Measurements from ENCODE around the gene PNPLA2.

PNPLA2 gene

DNA sequence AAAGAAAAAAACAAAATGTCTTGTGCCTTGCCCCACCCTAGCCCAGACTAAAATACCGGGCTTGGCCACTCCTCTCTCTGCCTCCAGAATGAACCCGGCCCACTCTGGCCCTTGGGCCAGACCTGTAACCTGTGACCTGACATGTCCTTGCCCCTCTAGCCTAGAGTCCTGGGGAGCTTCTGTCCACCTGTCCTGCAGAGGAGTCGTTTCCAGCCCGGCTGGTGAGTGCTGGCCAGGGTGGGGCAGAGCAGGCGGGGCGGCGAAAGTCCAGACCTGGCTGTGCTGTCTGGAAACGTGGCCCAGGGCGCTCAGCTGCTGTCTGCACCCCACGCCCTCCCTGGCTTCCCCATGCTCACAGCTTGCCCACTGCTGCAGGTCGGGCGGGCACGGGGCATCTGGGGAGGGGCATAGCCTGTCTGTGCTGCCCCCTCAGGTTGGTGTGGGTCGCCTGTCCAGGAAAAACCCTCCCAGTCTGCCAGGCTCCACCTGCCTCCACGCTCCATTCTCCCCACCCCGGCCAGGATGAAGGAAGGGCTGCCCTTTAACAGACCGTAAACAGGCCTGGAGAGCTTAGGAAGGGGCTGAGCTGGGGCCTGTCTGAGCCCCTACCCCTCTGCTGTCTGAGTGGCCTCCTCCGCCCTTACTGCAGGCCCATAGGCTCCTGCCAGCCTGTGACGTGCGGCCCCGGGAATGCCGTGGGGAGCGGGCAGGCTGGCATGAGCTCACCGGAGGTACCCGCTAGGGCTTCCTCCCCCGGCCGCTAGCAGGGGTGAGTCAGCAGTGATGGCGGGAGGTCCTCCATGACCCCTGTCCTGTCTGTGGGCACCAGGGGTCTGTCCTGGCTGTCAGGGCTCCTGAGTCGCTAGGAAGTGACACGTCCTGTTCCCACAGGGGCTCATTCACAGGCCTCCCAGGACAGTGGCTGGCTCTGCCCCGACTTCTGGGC is 15.9 kb downstream of the PNPLA2 start:
- WGBS = 71% methylated on average over 31 of the region's 31 CpGs
- H3K27me3 ChIP-seq (ENCODE audit: insufficient read depth, low read length) = peaks cover 27% of the 10 kb centered on the region
- H3K4me1 ChIP-seq (ENCODE audit: insufficient read depth, low read length) = peaks cover 14% of the 10 kb centered on the region
- peaks cover 34% of the 10 kb centered on the region for H3K36me3 ChIP-seq (ENCODE audit: insufficient read depth, low read length)
- no peaks in the 10 kb centered on the region for H3K9me3 ChIP-seq (ENCODE audit: insufficient read depth, low read depth, low read length)
- peak overlapping the region; percentile 18; the same call in 1 of the 2 replicates for H3K27ac ChIP-seq (ENCODE audit: low read depth, low read length)
- H3K4me3 ChIP-seq (ENCODE audit: low read length) = no peak overlapping the region
- no peak overlapping the region for H3K9ac ChIP-seq (ENCODE audit: low read depth, low read length)

DNA sequence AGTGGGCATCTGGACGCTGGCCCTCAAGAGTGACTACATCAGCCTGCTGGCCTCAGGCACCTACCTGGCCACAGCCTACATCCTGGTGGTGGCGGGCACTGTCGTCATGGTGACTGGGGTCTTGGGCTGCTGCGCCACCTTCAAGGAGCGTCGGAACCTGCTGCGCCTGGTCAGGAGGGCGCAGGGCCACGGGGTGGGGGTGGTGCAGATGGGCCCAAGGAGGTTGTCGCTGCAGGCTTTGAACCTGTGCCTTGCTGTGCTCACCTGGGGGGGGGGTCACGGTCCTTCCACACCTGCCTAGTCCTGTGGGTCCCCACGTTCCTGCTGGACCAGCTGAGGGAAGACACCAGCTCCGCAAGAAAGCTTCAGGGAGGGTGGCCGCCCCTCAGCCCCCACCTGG is 17.6 kb downstream of the PNPLA2 start:
- no peak overlapping the region for H3K4me3 ChIP-seq (ENCODE audit: low read length)
- no peaks in the 10 kb centered on the region for H3K9me3 ChIP-seq (ENCODE audit: insufficient read depth, low read depth, low read length)
- no peak overlapping the region for H3K9ac ChIP-seq (ENCODE audit: low read depth, low read length)
- H3K4me1 ChIP-seq (ENCODE audit: insufficient read depth, low read length) = peaks cover 10% of the 10 kb centered on the region
- WGBS = 97% methylated on average over 14 of the region's 14 CpGs
- peaks cover 11% of the 10 kb centered on the region for H3K27me3 ChIP-seq (ENCODE audit: insufficient read depth, low read length)
- H3K36me3 ChIP-seq (ENCODE audit: insufficient read depth, low read length) = peaks cover 47% of the 10 kb centered on the region
- no peak overlapping the region for H3K27ac ChIP-seq (ENCODE audit: low read depth, low read length)

DNA sequence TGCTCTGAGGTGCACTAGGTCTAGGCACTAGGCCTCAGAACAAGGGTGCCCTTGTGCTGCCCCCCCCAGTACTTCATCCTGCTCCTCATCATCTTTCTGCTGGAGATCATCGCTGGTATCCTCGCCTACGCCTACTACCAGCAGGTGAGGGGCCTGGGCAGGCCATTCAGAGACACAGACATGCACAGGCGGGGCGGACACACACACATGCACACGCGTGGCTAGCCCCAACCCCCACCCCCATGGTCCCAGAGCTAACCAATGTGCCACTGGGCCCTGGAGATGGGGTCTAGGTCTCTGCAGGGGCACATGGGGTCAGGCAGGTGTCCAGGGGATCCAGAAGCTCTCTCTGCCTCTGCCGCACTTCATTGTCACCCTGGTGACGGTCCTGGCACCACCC is 18.0 kb downstream of the PNPLA2 start:
- Histone ChIP-seq H3K27me3 (ENCODE audit: insufficient read depth, low read length) (peaks cover 7% of the 10 kb centered on the region), H3K4me1 (ENCODE audit: insufficient read depth, low read length) (peaks cover 6% of the 10 kb centered on the region), H3K36me3 (ENCODE audit: insufficient read depth, low read length) (peaks cover 47% of the 10 kb centered on the region), H3K4me3 (ENCODE audit: low read length) (no peak overlapping the region), H3K27ac (ENCODE audit: low read depth, low read length) (no peak overlapping the region), H3K9ac (ENCODE audit: low read depth, low read length) (no peak overlapping the region), H3K9me3 (ENCODE audit: insufficient read depth, low read depth, low read length) (no peaks in the 10 kb centered on the region)
- WGBS = 86% methylated on average over 9 of the region's 9 CpGs

DNA sequence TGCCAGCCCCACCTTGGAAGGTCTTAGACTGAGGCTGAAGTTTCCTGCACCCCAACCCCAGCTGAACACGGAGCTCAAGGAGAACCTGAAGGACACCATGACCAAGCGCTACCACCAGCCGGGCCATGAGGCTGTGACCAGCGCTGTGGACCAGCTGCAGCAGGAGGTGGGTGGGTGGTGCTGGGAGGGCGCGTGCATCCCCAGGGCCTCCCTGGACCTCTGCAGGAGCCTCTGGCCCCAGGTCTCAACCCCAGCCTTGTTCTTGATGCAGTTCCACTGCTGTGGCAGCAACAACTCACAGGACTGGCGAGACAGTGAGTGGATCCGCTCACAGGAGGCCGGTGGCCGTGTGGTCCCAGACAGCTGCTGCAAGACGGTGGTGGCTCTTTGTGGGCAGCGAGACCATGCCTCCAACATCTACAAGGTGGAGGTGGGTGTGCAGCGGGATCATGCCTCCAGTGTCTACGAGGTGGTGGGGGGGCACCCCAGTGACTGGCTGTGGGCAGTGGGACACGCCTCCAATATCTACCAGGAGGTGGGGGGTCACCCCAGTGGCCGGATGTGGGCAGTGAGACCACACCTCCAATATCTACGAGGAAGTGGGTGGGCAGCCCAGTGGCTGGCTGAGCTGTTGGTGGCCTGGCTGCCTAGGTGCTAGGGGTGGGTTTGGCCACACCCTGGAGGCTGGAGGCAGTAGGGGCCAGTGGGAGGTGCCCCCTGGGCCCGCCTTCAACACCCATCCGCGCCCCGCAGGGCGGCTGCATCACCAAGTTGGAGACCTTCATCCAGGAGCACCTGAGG is 18.7 kb downstream of the PNPLA2 start:
- no peaks in the 10 kb centered on the region for H3K9me3 ChIP-seq (ENCODE audit: insufficient read depth, low read depth, low read length)
- no peak overlapping the region for H3K27ac ChIP-seq (ENCODE audit: low read depth, low read length)
- WGBS = 96% methylated on average over 22 of the region's 22 CpGs
- H3K27me3 ChIP-seq (ENCODE audit: insufficient read depth, low read length) = peaks cover under 1% of the 10 kb centered on the region; the same call in 1 of the 2 replicates
- no peak overlapping the region for H3K4me3 ChIP-seq (ENCODE audit: low read length)
- H3K9ac ChIP-seq (ENCODE audit: low read depth, low read length) = no peak overlapping the region
- H3K36me3 ChIP-seq (ENCODE audit: insufficient read depth, low read length) = peaks cover 47% of the 10 kb centered on the region
- H3K4me1 ChIP-seq (ENCODE audit: insufficient read depth, low read length) = no peaks in the 10 kb centered on the region

DNA sequence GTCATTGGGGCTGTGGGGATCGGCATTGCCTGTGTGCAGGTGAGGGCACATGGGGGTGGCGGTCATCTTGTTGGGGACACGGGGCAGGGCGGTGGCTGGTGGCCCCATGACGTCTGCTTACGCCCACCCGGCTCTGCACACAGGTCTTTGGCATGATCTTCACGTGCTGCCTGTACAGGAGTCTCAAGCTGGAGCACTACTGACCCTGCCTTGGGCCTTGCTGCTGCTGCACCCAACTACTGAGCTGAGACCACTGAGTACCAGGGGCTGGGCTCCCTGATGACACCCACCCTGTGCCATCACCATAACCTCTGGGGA is 19.2 kb downstream of the PNPLA2 start:
- H3K27me3 ChIP-seq (ENCODE audit: insufficient read depth, low read length) = no peaks in the 10 kb centered on the region
- H3K27ac ChIP-seq (ENCODE audit: low read depth, low read length) = no peak overlapping the region
- no peaks in the 10 kb centered on the region for H3K4me1 ChIP-seq (ENCODE audit: insufficient read depth, low read length)
- 89% methylated on average over 8 of the region's 8 CpGs for WGBS
- no peaks in the 10 kb centered on the region for H3K9me3 ChIP-seq (ENCODE audit: insufficient read depth, low read depth, low read length)
- no peak overlapping the region for H3K4me3 ChIP-seq (ENCODE audit: low read length)
- H3K9ac ChIP-seq (ENCODE audit: low read depth, low read length) = no peak overlapping the region
- H3K36me3 ChIP-seq (ENCODE audit: insufficient read depth, low read length) = peaks cover 47% of the 10 kb centered on the region

DNA sequence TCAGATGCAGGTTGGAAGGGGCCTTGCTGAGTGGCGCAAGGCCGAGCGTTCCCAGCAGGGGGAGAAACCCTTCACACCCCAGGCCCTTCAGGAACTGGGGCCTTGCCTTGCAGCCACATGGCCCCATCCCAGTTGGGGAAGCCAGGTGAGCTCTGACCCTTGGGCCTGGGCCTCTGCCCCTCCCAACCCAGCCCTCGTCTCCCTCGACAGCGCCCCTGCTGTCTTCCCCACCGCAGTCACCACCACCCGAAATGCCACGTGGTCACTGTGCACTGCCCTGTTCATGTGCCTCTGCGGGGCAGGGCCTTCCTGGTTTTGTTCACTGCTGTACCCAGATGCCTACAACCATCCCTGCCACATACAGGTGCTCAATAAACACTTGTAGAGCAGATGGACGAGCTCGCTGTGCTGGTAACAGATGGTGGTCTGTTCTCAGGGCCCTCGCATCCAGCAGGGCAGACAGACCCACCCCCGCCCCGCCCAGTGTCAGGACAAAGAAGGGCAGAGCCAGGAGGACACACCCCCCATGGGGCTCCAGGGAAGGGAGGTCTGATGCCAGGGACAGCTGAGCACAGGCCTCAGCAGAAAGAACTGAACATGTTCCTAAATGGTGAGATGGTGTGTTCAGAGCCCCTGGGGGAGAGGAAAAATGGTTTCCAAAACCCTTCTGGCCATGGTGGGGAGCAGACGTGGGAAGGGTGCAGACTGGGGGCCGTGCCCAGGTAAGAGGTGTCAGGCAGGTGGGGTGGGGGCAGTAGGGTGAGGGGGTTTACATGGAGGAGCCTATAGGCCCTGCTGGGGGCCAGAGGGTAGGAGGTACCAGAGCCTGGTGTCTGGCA is 19.9 kb downstream of the PNPLA2 start:
- no peaks in the 10 kb centered on the region for H3K9me3 ChIP-seq (ENCODE audit: insufficient read depth, low read depth, low read length)
- no peak overlapping the region for H3K4me3 ChIP-seq (ENCODE audit: low read length)
- H3K9ac ChIP-seq (ENCODE audit: low read depth, low read length) = no peak overlapping the region
- WGBS = 72% methylated on average over 17 of the region's 17 CpGs
- no peak overlapping the region for H3K27ac ChIP-seq (ENCODE audit: low read depth, low read length)
- peaks cover 47% of the 10 kb centered on the region for H3K36me3 ChIP-seq (ENCODE audit: insufficient read depth, low read length)
- no peaks in the 10 kb centered on the region for H3K27me3 ChIP-seq (ENCODE audit: insufficient read depth, low read length)
- no peaks in the 10 kb centered on the region for H3K4me1 ChIP-seq (ENCODE audit: insufficient read depth, low read length)

DNA sequence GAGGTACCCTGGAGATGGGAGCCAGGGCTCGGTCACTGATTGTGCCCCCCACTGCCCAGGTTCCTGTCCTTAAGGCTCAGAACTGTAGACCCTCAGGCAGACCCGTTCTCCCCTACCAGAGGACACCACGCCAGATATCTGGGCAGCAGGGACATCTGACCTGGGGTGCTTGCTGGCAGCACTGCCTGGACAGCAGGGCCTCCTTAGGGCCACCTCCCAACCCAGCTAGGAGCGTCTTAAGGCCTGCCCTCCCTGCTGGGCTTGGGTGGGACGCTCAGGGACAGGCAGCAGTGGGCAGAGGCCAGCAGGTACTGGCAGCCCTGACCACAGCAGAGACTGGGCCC is 20.5 kb downstream of the PNPLA2 start:
- 97% methylated on average over 5 of the region's 5 CpGs for WGBS
- Histone ChIP-seq H3K9me3 (ENCODE audit: insufficient read depth, low read depth, low read length) (no peaks in the 10 kb centered on the region), H3K36me3 (ENCODE audit: insufficient read depth, low read length) (peaks cover 47% of the 10 kb centered on the region), H3K27me3 (ENCODE audit: insufficient read depth, low read length) (no peaks in the 10 kb centered on the region), H3K9ac (ENCODE audit: low read depth, low read length) (no peak overlapping the region), H3K4me3 (ENCODE audit: low read length) (no peak overlapping the region), H3K27ac (ENCODE audit: low read depth, low read length) (no peak overlapping the region), H3K4me1 (ENCODE audit: insufficient read depth, low read length) (no peaks in the 10 kb centered on the region)

DNA sequence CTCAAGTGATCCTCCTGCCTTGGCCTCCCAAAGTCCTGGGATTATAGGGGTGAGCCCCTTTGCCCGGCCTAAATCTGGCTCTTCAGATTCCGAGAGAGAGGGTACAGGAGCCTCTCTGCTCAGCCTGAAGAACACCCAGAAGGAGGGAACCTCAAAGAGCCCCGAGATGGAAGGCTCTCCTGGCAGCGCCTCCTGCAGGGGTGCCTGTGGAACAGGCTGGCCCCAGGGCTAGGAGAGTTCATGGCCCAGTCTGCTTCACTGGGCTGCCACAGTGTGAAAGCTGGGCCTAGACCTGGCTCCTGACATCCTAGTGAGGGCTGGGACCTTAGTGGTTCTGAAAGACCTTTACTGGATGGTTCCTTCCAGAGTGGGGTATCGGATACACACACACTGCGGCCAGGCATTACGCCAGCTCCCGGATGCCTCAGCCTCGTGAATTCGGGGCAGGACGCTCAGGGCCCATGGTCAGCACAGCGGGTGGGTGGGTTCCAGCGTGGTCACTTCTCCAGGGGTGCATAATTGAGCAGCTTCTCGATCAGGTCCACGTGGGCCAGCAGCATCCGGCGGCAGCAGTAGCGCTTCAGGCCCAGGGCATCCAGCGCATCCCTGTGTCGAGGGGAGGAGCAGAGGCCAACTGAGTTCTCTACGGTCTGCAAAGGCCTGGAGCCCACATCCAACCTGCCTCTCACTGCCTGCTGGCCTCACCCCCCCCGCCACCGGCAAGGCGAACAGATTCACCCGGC is 21.3 kb downstream of the PNPLA2 start:
- H3K4me1 ChIP-seq (ENCODE audit: insufficient read depth, low read length) = peaks cover 2% of the 10 kb centered on the region
- H3K9ac ChIP-seq (ENCODE audit: low read depth, low read length) = no peak overlapping the region; the same call in 1 of the 2 replicates
- no peaks in the 10 kb centered on the region for H3K27me3 ChIP-seq (ENCODE audit: insufficient read depth, low read length)
- H3K4me3 ChIP-seq (ENCODE audit: low read length) = no peak overlapping the region
- H3K36me3 ChIP-seq (ENCODE audit: insufficient read depth, low read length) = peaks cover 47% of the 10 kb centered on the region
- WGBS = 91% methylated on average over 25 of the region's 25 CpGs
- H3K27ac ChIP-seq (ENCODE audit: low read depth, low read length) = no peak overlapping the region
- H3K9me3 ChIP-seq (ENCODE audit: insufficient read depth, low read depth, low read length) = no peaks in the 10 kb centered on the region

DNA sequence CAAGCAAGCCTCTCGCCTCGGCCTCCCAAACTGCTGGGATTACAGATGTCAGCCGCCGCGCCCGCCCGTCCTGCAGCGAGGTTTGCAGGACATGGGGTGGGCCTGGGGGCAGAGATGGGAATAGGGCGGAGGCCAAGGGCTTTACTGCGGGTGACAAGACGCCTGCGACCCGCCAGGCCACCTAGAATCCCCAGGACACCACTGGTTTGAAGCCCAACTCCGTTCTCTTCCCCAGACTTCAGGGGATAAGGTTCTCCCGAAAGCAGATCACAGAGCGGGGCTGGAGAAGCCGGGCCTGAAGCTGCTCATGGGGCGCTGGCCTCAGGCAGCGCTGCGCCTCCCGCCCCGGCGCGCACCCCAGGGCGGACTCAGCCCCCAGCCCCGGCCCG is 23.3 kb downstream of the PNPLA2 start:
- H3K9me3 ChIP-seq (ENCODE audit: insufficient read depth, low read depth, low read length) = no peaks in the 10 kb centered on the region
- H3K27me3 ChIP-seq (ENCODE audit: insufficient read depth, low read length) = no peaks in the 10 kb centered on the region
- peak overlapping the region; percentile 97 for H3K27ac ChIP-seq (ENCODE audit: low read depth, low read length)
- under 1% methylated on average over 27 of the region's 27 CpGs for WGBS
- peaks cover 38% of the 10 kb centered on the region for H3K36me3 ChIP-seq (ENCODE audit: insufficient read depth, low read length)
- peaks cover 12% of the 10 kb centered on the region for H3K4me1 ChIP-seq (ENCODE audit: insufficient read depth, low read length)
- H3K4me3 ChIP-seq (ENCODE audit: low read length) = peak overlapping the region; percentile 100
- peak overlapping the region; percentile 100 for H3K9ac ChIP-seq (ENCODE audit: low read depth, low read length)

DNA sequence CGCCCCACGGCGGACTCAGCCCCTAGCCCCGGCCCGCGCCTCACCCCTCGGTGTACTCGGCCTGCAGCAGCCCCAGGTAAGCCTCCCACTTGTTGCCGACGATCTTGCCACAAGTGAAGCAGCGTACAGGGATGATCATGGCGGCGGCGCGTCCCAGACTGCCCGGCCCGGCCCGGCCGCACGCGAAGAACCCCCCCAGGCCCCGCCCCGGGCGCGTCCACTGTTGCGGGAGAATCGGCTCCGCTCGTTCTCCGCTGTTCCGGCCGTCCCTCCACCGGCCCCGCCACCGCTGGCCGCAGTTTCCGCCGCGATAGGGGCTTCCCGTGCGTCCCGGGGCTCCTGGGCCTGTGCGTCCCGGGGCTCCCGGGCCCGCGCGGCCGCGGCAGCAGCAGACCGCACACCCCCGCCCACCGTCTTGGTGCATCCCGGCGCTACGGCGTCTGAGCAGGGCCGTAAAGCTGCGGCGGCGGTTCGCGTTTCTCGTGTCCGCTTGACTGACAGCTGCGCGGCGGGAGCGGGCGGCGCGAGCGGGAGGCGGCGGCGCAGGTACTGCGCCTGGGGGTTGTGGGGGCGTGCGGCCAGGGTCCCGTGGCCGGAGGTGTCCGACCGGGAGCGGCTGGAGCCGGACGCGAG is 23.8 kb downstream of the PNPLA2 start, which contains the start of the genes POLR2L and TSPAN4:
Gene POLR2L, minus strand, starts transcription at position 160 of the 633 bp plus-strand sequence. Its CDS starts 21 bp downstream, at position 139.
Gene TSPAN4, plus strand, starts transcription at position 483 of the 633 bp plus-strand sequence. CDS start 7,453 bp downstream, outside the sequence.
- H3K9ac ChIP-seq (ENCODE audit: low read depth, low read length) = peak within 1 kb of the TSS; percentile 100
- peaks cover 12% of the 10 kb centered on the region for H3K4me1 ChIP-seq (ENCODE audit: insufficient read depth, low read length)
- H3K9me3 ChIP-seq (ENCODE audit: insufficient read depth, low read depth, low read length) = no peaks in the 10 kb centered on the region
- peak within 1 kb of the TSS; percentile 98 for H3K27ac ChIP-seq (ENCODE audit: low read depth, low read length)
- H3K36me3 ChIP-seq (ENCODE audit: insufficient read depth, low read length) = peaks cover 33% of the 10 kb centered on the region
- H3K4me3 ChIP-seq (ENCODE audit: low read length) = peak within 1 kb of the TSS; percentile 100
- WGBS = under 1% methylated on average over 87 of the region's 87 CpGs
- no peaks in the 10 kb centered on the region for H3K27me3 ChIP-seq (ENCODE audit: insufficient read depth, low read length)

Data from HUES64 (cell line).